Suprapubic skin (tissue), 4 donors: ENCODE data around the gene PKP3. TPM values are rescaled to one million over a fixed set of nuclear protein-coding genes. Genes with fewer than 3 reads are reported as not detected.

Source experiments
- DNase-seq, 2 donors: peaks; one replicate each; pipeline ENCODE4 v3.0.0-alpha.2; 2019; ENCODE audit warnings: low spot score in 2 of 2
- H3K27ac ChIP-seq: fragments of 200-600 bp; sonication (generic); one replicate; pipeline ENCODE4 v1.5.1; 2019
- H3K27me3 ChIP-seq: fragments of 200-600 bp; sonication (generic); one replicate; pipeline ENCODE4 v1.5.1; 2019
- H3K36me3 ChIP-seq: fragments of 200-600 bp; sonication (generic); one replicate; pipeline ENCODE4 v1.5.1; 2019
- H3K4me1 ChIP-seq: fragments of 200-600 bp; sonication (generic); one replicate; pipeline ENCODE4 v1.5.1; 2019
- H3K4me3 ChIP-seq: fragments of 200-600 bp; sonication (generic); one replicate; pipeline ENCODE4 v1.5.1; 2019; ENCODE audit warnings: mild to moderate bottlenecking
- H3K9me3 ChIP-seq: fragments of 200-600 bp; sonication (generic); one replicate; pipeline ENCODE4 v1.5.1; 2019
- CTCF ChIP-seq, 2 donors: fragments of 200-600 bp in 1 of 2; fragments of 450-650 bp in 1 of 2; sonication (generic) in 1 of 2; IDR thresholded peaks; one replicate each; pipeline ENCODE4 v1.5.1; 2016 to 2019; ENCODE audit warnings: antibody characterized with exemption in 2 of 2, mild to moderate bottlenecking in 1 of 2, moderate library complexity in 1 of 2
- EP300 ChIP-seq: sonication (generic); formaldehyde crosslinking; IDR thresholded peaks from one replicate; pipeline ENCODE4 v1.6.1; 2017; ENCODE audit warnings: antibody characterized with exemption
- POLR2A ChIP-seq, 2 donors: fragments of 450-650 bp; IDR thresholded peaks; one replicate each; pipeline ENCODE4 v1.6.1; 2017; ENCODE audit warnings: antibody characterized with exemption in 2 of 2, mild to moderate bottlenecking in 2 of 2, moderate library complexity in 2 of 2
- POLR2AphosphoS5 ChIP-seq, 3 donors: sonication (generic); formaldehyde crosslinking; IDR thresholded peaks; one replicate each; pipeline ENCODE4 v1.6.1; 2017; ENCODE audit warnings: antibody characterized with exemption in 3 of 3
- WGBS: methylation state at CpG from one replicate; pipeline ENCODE4 v1.1.5; 2018; 5-methylcytosine and 5-hydroxymethylcytosine counted together
- total RNA-seq, 4 donors: library from RNA; depleted of rRNA; stranded (reverse); fragments of >200 nt; gene quantifications; one replicate each; pipeline ENCODE4 v1.1.0, GENCODE V29; 2016

Gene PKP3
- total RNA-seq, 4 donors from 2014 or later = 318 to 486 (median 428) TPM

DNA sequence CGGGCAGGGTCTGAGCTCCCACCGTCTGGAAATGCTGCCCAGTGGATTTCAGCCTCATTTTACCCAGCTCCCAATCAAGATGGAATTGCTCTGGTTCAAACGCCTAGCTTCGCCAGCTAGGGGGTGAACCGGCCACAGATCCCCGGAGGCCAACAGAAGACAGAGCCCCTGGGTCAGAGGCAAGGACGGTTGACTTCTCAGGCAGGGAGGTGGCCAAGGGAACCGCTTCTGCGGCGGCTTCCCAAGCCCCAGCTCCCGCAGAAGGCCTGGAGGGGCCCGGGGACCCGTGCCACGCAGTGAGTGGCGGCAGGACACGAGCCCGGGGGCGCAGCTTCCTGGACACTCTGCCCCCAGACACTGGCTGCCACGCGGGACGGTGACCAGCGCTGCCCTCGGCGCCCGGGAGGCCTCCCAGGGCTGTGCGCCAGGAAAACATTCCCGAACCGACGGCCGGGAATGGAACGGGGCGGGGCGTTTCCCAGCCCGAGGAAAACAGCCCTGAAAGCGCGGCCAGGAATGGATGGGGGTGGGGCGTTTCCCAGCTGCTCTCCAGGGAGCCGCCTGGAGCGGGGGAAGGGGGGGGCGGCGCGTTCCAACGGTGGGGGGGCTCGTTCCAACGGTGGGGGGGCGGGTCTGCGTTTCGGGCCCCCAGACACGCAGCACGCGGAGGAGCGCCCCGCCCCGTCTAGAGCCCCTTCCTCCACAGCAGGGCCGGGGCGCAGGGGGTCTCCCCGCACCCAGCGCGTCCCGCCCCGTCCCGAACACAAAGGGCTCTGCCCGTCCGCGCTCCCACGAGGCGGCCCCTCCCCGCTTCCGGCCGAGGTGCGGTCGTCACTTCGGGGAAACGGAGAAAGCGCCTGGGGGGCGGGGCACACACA, 38.2 kb upstream of the PKP3 start:
- TF ChIP-seq POLR2AphosphoS5 (IDR thresholded peaks at IDR 0.05) = peak; percentile 60 to 78 (median 72)
- peak in 1 of 2 donors; percentile 22 for TF ChIP-seq POLR2A (IDR thresholded peaks at IDR 0.05)
- no peak for TF ChIP-seq CTCF (IDR thresholded peaks at IDR 0.05)
- peak; percentile 46 for TF ChIP-seq EP300
- no peaks in the 10 kb centered on the region for H3K36me3 ChIP-seq
- 3% methylated on average over 32 of the region's 76 CpGs for WGBS
- H3K27me3 ChIP-seq = peaks cover 18% of the 10 kb centered on the region
- no peaks in the 10 kb centered on the region for H3K9me3 ChIP-seq
- H3K4me1 ChIP-seq = peaks cover 38% of the 10 kb centered on the region
- peak; percentile 96 to 97 for DNase-seq
- H3K27ac ChIP-seq = peak overlapping the region; percentile 96
- peak overlapping the region; percentile 48 for H3K4me3 ChIP-seq

DNA sequence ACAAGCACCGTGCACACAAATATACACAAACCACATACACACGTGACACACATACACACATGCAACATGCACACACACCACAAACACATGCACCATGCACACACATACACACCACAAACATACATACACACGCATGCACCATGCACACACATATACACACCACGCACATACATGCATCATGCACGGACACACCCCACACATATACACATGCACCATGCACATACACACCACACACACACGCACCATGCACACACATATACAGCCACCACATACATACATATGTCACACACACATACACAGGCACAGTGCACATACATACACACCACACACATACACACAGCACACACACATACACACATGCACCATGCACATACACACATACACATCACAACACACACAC, 37.4 kb upstream of the PKP3 start:
- DNase-seq = peak in 1 of 2 donors; percentile 15
- TF ChIP-seq POLR2AphosphoS5 (IDR thresholded peaks at IDR 0.05) (no peak), POLR2A (IDR thresholded peaks at IDR 0.05) (no peak), CTCF (IDR thresholded peaks at IDR 0.05) (no peak), EP300 (no peak)
- 77% methylated on average over 6 of the region's 6 CpGs for whole genome bisulfite sequencing

DNA sequence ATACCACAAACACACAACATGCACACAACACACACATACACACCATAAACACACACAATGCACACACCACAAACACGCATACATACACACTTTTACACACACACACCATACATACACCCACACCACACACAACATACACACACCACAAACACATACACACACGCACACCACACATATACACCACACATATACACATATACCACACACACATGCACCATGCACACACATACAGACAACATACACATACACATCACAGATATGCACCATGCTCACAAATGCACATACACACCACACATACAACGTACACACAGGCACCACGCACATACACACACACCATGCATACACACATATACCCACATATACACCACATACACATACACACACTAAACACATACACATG, 36.4 kb upstream of the PKP3 start:
- no peak overlapping the region for H3K4me3 ChIP-seq
- 88% methylated on average over 4 of the region's 4 CpGs for WGBS
- H3K4me1 ChIP-seq = peaks cover 28% of the 10 kb centered on the region
- TF ChIP-seq CTCF (IDR thresholded peaks at IDR 0.05) (no peak), POLR2A (IDR thresholded peaks at IDR 0.05) (no peak), POLR2AphosphoS5 (IDR thresholded peaks at IDR 0.05) (no peak), EP300 (no peak)
- H3K27ac ChIP-seq = no peak overlapping the region
- H3K9me3 ChIP-seq = no peaks in the 10 kb centered on the region
- DNase-seq = no peak
- no peaks in the 10 kb centered on the region for H3K36me3 ChIP-seq
- H3K27me3 ChIP-seq = peaks cover 18% of the 10 kb centered on the region

More for the DNA sequence above, 37.4 kb upstream of the PKP3 start:
- peaks cover 31% of the 10 kb centered on the region for H3K4me1 ChIP-seq
- H3K4me3 ChIP-seq = no peak overlapping the region
- no peaks in the 10 kb centered on the region for H3K36me3 ChIP-seq
- H3K27ac ChIP-seq = no peak overlapping the region
- H3K9me3 ChIP-seq = no peaks in the 10 kb centered on the region
- peaks cover 18% of the 10 kb centered on the region for H3K27me3 ChIP-seq

DNA sequence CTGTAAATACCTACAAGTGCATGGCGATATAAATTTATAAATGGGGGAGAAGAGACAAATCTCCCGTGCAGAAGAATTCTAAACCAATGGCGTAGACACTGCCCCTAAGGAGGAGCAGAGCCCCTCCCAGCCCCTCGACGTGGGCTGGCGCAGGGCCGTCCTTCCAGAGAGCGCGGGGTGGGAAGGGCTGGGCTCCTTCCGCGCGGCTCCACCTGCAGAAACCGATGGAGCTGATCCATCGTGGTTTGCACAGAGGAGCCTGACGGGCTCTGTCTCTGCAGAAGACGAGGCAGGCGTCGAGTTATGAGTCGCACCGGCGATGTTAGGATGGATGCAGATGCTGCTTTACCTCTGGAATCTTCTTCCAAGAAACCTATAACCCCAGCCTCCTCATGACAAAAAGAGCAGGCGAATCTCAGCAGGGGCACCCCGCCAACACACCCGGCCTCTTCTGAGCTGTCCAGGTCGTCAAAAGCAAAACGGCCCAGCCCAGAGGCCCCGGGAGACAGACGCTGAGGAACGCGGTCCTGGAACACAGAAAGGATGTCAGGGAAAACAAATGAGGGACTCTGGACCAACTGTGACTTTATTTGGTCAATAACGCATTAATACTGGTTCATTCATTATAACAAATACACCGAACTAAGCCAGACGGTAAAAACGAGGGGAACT, 35.7 kb upstream of the PKP3 start:
- 61% methylated on average over 26 of the region's 34 CpGs for WGBS
- TF ChIP-seq CTCF (IDR thresholded peaks at IDR 0.05) (no peak), POLR2AphosphoS5 (IDR thresholded peaks at IDR 0.05) (no peak), EP300 (no peak), POLR2A (IDR thresholded peaks at IDR 0.05) (no peak)
- peaks cover 18% of the 10 kb centered on the region for H3K27me3 ChIP-seq
- no peaks in the 10 kb centered on the region for H3K9me3 ChIP-seq
- no peaks in the 10 kb centered on the region for H3K36me3 ChIP-seq
- H3K4me1 ChIP-seq = peaks cover 21% of the 10 kb centered on the region
- H3K27ac ChIP-seq = no peak overlapping the region
- DNase-seq = peak in 1 of 2 donors; percentile 56
- no peak overlapping the region for H3K4me3 ChIP-seq

GRCh38 chr11:359181-359714, 34.8 kb upstream of the PKP3 start:
- DNase-seq = peak in 1 of 2 donors; percentile 77
- 69% methylated on average over 5 of the region's 5 CpGs for WGBS
- Histone ChIP-seq H3K4me1 (peaks cover 14% of the 10 kb centered on the region), H3K9me3 (no peaks in the 10 kb centered on the region), H3K4me3 (no peak overlapping the region), H3K36me3 (no peaks in the 10 kb centered on the region), H3K27ac (no peak overlapping the region), H3K27me3 (peaks cover 22% of the 10 kb centered on the region)
- TF ChIP-seq POLR2AphosphoS5 (IDR thresholded peaks at IDR 0.05) = no peak
- TF ChIP-seq CTCF (IDR thresholded peaks at IDR 0.05) = no peak
- TF ChIP-seq EP300 = no peak
- no peak for TF ChIP-seq POLR2A (IDR thresholded peaks at IDR 0.05)
